GM10266 (cell line): ENCODE data around the gene HTR7.
A peak's percentile ranks its signal among the peaks of the same experiment; 100 is the strongest.

ENCODE experiments used
- DNase-seq: peaks from one replicate; pipeline ENCODE4 v3.0.0; 2012; ENCODE audit errors: extremely low spot score
- TF ChIP-seq, protein P1 (sequence below): IDR thresholded peaks from 2 replicates; pipeline ENCODE4 v1.5.1; 2012; ENCODE audit warnings: mild to moderate bottlenecking, low read depth; ENCODE audit not compliant: control insufficient read depth, insufficient read depth; ENCODE audit errors: missing control alignments

Gene HTR7

DNA sequence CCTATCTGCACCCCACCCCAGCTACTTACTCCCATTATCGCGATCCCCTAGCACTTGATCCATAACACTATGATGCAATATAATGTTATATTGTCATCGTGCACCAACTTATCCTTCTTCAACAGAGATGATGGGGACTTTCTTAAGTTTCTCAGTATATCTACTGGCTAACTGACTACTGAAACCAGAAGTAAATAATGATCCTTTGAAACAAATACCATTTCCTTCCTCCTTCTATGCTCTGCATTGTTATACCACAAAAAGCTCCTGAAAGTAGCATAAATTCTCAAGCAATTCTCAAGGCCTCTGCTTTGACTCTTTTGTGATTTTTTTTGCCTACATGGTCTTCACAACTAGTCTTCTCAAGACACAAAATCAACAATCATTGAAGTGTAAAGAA, 68.9 kb downstream of the HTR7 start:
- no peak for DNase-seq
- TF ChIP-seq, protein P1, sequence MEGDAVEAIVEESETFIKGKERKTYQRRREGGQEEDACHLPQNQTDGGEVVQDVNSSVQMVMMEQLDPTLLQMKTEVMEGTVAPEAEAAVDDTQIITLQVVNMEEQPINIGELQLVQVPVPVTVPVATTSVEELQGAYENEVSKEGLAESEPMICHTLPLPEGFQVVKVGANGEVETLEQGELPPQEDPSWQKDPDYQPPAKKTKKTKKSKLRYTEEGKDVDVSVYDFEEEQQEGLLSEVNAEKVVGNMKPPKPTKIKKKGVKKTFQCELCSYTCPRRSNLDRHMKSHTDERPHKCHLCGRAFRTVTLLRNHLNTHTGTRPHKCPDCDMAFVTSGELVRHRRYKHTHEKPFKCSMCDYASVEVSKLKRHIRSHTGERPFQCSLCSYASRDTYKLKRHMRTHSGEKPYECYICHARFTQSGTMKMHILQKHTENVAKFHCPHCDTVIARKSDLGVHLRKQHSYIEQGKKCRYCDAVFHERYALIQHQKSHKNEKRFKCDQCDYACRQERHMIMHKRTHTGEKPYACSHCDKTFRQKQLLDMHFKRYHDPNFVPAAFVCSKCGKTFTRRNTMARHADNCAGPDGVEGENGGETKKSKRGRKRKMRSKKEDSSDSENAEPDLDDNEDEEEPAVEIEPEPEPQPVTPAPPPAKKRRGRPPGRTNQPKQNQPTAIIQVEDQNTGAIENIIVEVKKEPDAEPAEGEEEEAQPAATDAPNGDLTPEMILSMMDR: no peak

DNA sequence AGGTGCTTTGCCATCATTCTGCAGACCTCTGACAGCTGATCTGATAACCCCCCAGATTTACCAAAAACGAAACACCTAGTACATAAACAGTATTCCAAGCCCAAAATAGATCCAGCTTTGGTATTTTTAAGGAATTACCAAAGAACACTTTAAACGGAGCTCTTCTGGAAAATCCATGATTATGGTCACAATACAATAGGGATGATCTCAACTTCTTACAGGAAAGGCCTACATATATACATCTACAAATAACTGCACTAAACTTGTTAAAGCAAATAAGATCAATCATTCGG, 69.7 kb downstream of the HTR7 start:
- TF ChIP-seq, protein P1: no peak
- no peak for DNase-seq

DNA sequence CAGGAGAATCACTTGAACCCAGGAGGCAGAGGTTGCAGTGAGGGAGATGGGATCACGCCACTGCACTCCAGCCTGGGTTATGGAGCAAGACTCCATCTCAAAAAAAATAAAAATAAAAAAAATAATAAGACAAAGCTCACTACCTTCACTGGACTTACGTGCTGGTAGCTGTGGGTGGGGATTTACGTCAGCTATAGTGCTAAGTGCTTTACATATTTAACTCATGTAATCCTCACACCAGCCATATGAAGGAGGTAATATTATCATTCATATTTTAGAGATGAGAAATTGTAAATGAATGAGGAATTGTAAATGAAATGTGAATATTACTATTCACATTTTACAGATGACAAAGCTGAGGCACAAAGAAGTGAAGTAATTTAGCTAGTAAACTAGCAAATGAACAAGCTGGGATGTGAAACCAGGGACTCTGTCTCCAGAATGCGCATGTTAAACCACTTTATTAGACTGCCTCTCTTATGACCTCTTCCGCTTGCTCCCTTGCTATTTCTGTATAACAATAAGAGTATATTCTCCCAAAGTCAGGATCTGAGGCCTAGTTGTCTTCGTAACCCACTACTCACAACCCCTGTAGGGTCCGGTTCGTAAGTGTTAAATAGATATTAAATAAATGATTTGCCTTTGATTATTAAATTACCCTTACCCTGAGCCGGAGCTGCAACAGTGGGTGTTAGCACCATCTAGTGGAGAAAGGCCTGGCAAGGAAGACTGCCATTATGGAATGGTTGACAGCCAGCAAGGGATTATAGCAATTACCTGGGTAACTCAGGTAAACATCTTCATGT, 70.2 kb downstream of the HTR7 start:
- DNase-seq: peak; percentile 19
- TF ChIP-seq, protein P1: peak; percentile 68

DNA sequence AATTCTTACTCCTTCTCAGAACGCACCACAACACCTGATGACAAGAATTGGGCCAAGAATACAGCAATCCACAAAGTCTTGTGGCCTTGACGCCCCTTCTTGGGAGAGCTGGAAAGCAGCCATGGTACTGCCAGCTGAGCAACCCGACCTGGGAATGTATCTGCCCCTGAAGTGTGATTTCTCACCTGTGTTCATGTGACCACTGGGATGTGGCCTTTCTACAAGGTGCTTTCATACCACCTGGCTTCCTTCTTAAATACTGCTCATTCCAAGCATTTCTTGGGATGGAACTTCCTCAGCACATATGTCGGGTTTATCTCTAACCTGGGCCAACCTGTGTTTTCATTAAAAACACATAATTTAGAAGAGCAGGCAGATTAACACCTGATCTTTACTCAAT, 72.1 kb downstream of the HTR7 start:
- TF ChIP-seq, protein P1: no peak
- no peak for DNase-seq

DNA sequence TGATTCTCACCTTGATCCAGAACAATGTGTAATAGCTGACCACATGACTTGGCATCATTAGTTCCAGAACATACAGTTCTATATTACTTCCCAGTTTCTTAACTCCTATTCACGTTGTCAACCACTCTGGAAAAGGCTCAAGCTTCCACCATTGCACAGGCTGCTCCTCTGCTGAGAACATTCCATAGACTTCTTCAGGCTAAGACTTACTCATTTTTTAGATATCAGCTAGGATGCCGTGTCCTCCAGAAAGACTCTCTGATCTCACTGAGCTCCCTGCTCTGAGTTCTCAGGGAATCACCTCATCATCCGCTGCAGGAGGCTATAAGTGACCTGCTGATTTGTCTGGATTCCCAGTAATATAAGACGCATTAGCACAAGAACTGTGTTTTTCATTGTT, 73.1 kb downstream of the HTR7 start:
- no peak for DNase-seq
- TF ChIP-seq, protein P1: no peak

DNA sequence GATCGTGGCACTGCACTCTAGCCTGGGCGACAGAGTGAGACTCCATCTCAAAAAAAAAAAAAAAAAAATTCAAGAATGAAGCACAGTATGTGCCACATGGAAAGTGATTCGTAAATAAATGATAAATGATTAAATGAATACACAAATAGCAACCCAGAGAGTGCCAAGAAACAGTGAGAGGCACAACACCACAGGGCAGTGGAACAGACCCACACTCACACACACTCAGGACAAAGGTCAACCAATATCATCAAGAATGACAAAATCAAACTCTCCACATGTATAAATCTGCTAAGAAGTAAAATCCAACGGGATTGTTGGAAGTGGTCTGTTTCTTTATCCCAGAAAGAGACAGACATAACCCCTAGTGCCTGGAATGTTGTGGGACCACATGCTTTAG, 77.4 kb downstream of the HTR7 start:
- no peak for DNase-seq
- TF ChIP-seq, protein P1: no peak

DNA sequence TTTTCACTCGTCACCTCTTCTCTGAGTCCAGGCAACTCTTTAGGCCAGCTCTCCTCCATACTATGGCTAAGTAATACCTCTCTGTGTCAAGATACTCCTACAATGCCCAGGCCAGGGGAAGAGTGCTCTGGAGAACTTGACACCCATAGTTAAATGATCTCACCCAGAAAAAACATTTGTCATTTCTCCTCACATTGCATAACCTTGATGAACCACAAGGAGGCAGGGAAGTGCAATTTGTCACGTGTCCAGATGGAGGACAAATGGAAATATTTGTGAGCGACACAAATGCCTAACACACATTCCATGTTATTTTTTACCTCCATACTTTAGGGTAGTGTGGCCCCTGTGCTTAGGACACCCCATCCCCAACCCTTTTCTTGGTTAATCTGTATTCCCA, 78.3 kb downstream of the HTR7 start:
- peak; percentile 16 for DNase-seq
- TF ChIP-seq, protein P1: no peak
